PC-9 (cell line): ENCODE measurements around the gene IKZF3. TPM values are rescaled to one million over a fixed set of nuclear protein-coding genes. Genes with fewer than 3 reads are reported as not detected.

Experiments
- BruUV-seq: library from RNA; stranded (reverse); fragments of 400-500 nt; replicated peaks from 2 replicates; lab custom pipeline; 2021; lab: Mats Ljungman, UMichigan
- CTCF ChIA-PET: fragments of 300-600 bp; sonication (Branson Sonifier 250); formaldehyde crosslinking; loops from one replicate; lab custom pipeline; 2022; ENCODE audit warnings: antibody characterized with exemption; lab: Charles Lee
- POLR2A ChIA-PET: fragments of 300-600 bp; sonication (Branson Sonifier 250); formaldehyde crosslinking; loops from one replicate; lab custom pipeline; 2022; ENCODE audit warnings: antibody characterized with exemption; ENCODE audit not compliant: unreplicated experiment; lab: Charles Lee
- DNase-seq, 2 experiments: peaks; one replicate each; pipeline versions ENCODE4 v3.0.0 to v3.0.0-alpha.2; 2015 to 2022; ENCODE audit warnings: mixed read lengths in 1 of 2
- H2AFZ ChIP-seq: fragments of 200-600 bp; sonication (generic); 2 replicates; pipeline ENCODE4 v1.8.1; 2017; ENCODE audit warnings: antibody characterized with exemption
- H3F3A ChIP-seq: fragments of 200-600 bp; sonication (generic); 2 replicates; pipeline ENCODE4 v1.8.1; 2017; ENCODE audit warnings: antibody characterized with exemption, mild to moderate bottlenecking, low read depth; ENCODE audit not compliant: insufficient read depth
- H3K27ac ChIP-seq: fragments of 200-600 bp; sonication (generic); 2 replicates; pipeline ENCODE4 v1.6.1; 2016; ENCODE audit warnings: mixed run types
- H3K27me3 ChIP-seq: fragments of 200-600 bp; sonication (generic); 2 replicates; pipeline ENCODE4 v1.6.1; 2016; ENCODE audit warnings: low read depth, mixed run types; ENCODE audit not compliant: insufficient read depth
- H3K36me3 ChIP-seq: fragments of 200-600 bp; sonication (generic); 2 replicates; pipeline ENCODE4 v1.6.1; 2016; ENCODE audit warnings: low read depth, mixed run types
- H3K4me1 ChIP-seq: fragments of 200-600 bp; sonication (generic); replicated peaks from 2 replicates; pipeline ENCODE4 v1.6.1; 2016; ENCODE audit warnings: mixed run types; ENCODE audit not compliant: insufficient read depth
- H3K4me2 ChIP-seq: fragments of 200-600 bp; sonication (generic); 2 replicates; pipeline ENCODE4 v1.6.1; 2017; ENCODE audit warnings: mixed run types
- H3K4me3 ChIP-seq: fragments of 200-600 bp; sonication (generic); 2 replicates; pipeline ENCODE4 v1.6.1; 2016; ENCODE audit warnings: mixed run types
- H3K79me2 ChIP-seq: fragments of 200-600 bp; sonication (generic); 2 replicates; pipeline ENCODE4 v1.6.1; 2017; ENCODE audit warnings: low read depth, mixed run types
- H3K9me2 ChIP-seq: fragments of 200-600 bp; sonication (generic); 2 replicates; pipeline ENCODE4 v1.8.1; 2017; ENCODE audit warnings: mild to moderate bottlenecking; ENCODE audit not compliant: insufficient read depth
- H3K9me3 ChIP-seq: fragments of 200-600 bp; sonication (generic); 2 replicates; pipeline ENCODE4 v1.8.1; 2016; ENCODE audit warnings: low read depth; ENCODE audit not compliant: insufficient read depth
- H4K20me1 ChIP-seq: fragments of 200-600 bp; sonication (generic); 2 replicates; pipeline ENCODE4 v1.8.1; 2017; ENCODE audit not compliant: insufficient read depth
- EZH2 ChIP-seq: fragments of 200-600 bp; sonication (generic); IDR thresholded peaks from 2 replicates; pipeline ENCODE4 v1.8.0; 2017; ENCODE audit warnings: antibody characterized with exemption, low read depth
- intact Hi-C: fragments of 100-400 bp; cut with micrococcal nuclease; formaldehyde crosslinking; loops from one replicate; pipeline ENCODE4 v1.10.0; 2022; ENCODE audit not compliant: unreplicated experiment
- total RNA-seq: library from RNA; stranded (reverse); gene quantifications from 2 replicates; pipeline ENCODE4 v1.2.3, GENCODE V29; 2021
- TF ChIP-seq, protein P1 (sequence below): fragments of 200-600 bp; sonication (generic); conservative IDR thresholded peaks from 2 replicates; pipeline ENCODE4 v1.6.1; 2017; ENCODE audit warnings: mixed run types, antibody characterized with exemption, mild to moderate bottlenecking, moderate library complexity

The IKZF3 gene
- total RNA-seq, 1 experiment from 2014 or later, result 0.04 TPM

DNA sequence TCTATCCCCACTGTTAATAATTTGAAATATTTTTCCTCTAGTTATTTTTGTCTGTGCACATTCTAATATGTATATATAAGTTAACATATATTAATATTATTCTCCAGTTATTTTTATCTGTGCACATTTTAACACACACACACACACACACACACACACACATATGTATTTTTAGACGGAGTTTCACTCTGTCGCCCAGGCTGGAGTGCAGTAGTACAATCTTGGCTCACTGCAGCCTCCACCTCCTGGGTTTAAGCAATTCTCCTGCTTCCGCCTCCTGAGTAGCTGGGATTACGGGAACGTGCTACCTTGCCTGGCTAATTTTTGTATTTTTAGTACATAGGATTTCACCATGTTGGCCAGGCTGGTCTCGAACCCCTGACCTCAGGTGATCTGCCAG lies 146.5 kb downstream of the IKZF3 start:
- H3F3A ChIP-seq, result peaks cover 3% of the 10 kb centered on the region; the same call in 1 of the 2 replicates
- intact Hi-C loops, result no loop called here
- TF ChIP-seq, protein P1, sequence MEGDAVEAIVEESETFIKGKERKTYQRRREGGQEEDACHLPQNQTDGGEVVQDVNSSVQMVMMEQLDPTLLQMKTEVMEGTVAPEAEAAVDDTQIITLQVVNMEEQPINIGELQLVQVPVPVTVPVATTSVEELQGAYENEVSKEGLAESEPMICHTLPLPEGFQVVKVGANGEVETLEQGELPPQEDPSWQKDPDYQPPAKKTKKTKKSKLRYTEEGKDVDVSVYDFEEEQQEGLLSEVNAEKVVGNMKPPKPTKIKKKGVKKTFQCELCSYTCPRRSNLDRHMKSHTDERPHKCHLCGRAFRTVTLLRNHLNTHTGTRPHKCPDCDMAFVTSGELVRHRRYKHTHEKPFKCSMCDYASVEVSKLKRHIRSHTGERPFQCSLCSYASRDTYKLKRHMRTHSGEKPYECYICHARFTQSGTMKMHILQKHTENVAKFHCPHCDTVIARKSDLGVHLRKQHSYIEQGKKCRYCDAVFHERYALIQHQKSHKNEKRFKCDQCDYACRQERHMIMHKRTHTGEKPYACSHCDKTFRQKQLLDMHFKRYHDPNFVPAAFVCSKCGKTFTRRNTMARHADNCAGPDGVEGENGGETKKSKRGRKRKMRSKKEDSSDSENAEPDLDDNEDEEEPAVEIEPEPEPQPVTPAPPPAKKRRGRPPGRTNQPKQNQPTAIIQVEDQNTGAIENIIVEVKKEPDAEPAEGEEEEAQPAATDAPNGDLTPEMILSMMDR, result no peak
- no peak for TF ChIP-seq EZH2
- H2AFZ ChIP-seq, result no peak overlapping the region
- no peaks in the 10 kb centered on the region for H3K4me1 ChIP-seq
- no peak overlapping the region for H3K4me3 ChIP-seq
- no peaks in the 10 kb centered on the region for H3K79me2 ChIP-seq
- no peaks in the 10 kb centered on the region for H4K20me1 ChIP-seq
- CTCF ChIA-PET, result no interaction called here
- POLR2A ChIA-PET, result no interaction called here
- H3K27ac ChIP-seq, result no peak overlapping the region
- no peak for DNase-seq
- no peaks in the 10 kb centered on the region for H3K9me2 ChIP-seq
- H3K27me3 ChIP-seq, result no peaks in the 10 kb centered on the region
- BruUV-seq, result no TSS peak
- H3K9me3 ChIP-seq, result no peaks in the 10 kb centered on the region
- no peak overlapping the region for H3K4me2 ChIP-seq
- H3K36me3 ChIP-seq, result no peaks in the 10 kb centered on the region

DNA sequence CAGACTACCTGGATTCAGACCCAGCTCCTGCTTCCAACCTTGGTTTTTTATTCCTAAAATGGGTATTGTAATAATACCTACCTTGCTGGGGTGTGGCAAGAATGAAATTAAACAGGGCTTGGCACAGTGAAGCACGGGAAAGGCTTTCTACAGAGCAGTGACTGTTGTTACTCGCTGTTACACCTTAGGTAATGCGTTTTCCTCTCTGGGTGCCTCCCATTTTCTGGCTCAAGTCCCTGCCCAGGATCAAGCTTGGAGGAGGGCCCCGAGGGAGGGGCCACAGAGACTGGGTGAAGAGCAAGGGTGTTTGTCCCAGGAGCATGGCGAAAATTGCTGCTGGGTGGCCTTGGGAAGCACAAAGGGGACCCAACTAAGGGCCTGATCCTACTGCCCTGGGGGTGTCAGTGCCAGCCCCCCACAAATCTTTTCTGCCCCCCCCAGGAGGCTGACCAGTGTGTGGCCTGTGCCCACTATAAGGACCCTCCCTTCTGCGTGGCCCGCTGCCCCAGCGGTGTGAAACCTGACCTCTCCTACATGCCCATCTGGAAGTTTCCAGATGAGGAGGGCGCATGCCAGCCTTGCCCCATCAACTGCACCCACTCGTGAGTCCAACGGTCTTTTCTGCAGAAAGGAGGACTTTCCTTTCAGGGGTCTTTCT lies 147.1 kb downstream of the IKZF3 start:
- Histone ChIP-seq H3K27me3 (no peaks in the 10 kb centered on the region), H3K9me3 (no peaks in the 10 kb centered on the region), H3F3A (peaks cover 3% of the 10 kb centered on the region; the same call in 1 of the 2 replicates), H3K9me2 (no peaks in the 10 kb centered on the region), H3K27ac (no peak overlapping the region), H3K79me2 (no peaks in the 10 kb centered on the region), H3K36me3 (no peaks in the 10 kb centered on the region), H3K4me1 (no peaks in the 10 kb centered on the region), H2AFZ (no peak overlapping the region), H3K4me3 (no peak overlapping the region), H4K20me1 (no peaks in the 10 kb centered on the region), H3K4me2 (no peak overlapping the region)
- no peak for DNase-seq
- intact Hi-C loops, result no loop called here
- POLR2A ChIA-PET, result no interaction called here
- BruUV-seq, result no TSS peak
- TF ChIP-seq, protein P1, result no peak
- no peak for TF ChIP-seq EZH2
- CTCF ChIA-PET, result no interaction called here

DNA sequence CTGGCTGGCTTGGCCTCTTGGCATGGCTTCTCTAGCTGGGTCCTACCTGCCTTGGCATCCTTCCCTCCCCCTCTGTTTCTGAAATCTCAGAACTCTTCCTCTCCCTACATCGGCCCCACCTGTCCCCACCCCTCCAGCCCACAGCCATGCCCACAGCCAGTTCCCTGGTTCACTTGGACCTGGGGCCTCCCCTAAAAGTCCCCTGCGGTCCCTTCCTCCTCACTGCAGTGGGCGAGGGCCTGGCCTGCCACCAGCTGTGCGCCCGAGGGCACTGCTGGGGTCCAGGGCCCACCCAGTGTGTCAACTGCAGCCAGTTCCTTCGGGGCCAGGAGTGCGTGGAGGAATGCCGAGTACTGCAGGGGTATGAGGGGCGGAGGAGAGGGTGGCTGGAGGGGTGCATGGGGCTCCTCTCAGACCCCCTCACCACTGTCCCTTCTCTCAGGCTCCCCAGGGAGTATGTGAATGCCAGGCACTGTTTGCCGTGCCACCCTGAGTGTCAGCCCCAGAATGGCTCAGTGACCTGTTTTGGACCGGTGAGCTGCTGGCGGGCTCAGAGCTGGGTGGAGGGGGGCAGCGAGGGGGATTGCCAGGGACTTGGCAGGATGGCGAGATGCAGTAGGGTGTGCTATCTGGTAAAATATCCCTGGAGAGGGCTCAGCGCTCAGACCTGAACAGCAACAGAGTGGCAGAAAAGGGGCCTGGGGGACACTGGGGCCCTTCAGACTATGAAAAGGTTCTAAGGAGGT lies 147.9 kb downstream of the IKZF3 start:
- Histone ChIP-seq H3K36me3 (no peaks in the 10 kb centered on the region), H3K4me1 (no peaks in the 10 kb centered on the region), H3K4me3 (no peak overlapping the region), H3K9me2 (no peaks in the 10 kb centered on the region), H4K20me1 (no peaks in the 10 kb centered on the region), H3K4me2 (no peak overlapping the region), H3K9me3 (no peaks in the 10 kb centered on the region), H3F3A (peaks cover 3% of the 10 kb centered on the region; the same call in 1 of the 2 replicates), H3K27ac (no peak overlapping the region), H2AFZ (no peak overlapping the region), H3K79me2 (no peaks in the 10 kb centered on the region), H3K27me3 (no peaks in the 10 kb centered on the region)
- intact Hi-C loops, result no loop called here
- CTCF ChIA-PET, result interaction anchor here (0.7 kb wide), 1 partner anchor 166 kb away, joined by 3 read pairs; no protein-coding TSS in a partner anchor
- DNase-seq, result no peak
- no peak for TF ChIP-seq EZH2
- TF ChIP-seq, protein P1, result no peak
- no TSS peak for BruUV-seq
- POLR2A ChIA-PET, result no interaction called here
